ENCODE data around the gene NOTCH4.
"Not testable (repeated sequence)": the region's sequence is repeated elsewhere in the genome, so short reads cannot be mapped to it uniquely, and the experiment has no call there.

NOTCH4 gene

DNA sequence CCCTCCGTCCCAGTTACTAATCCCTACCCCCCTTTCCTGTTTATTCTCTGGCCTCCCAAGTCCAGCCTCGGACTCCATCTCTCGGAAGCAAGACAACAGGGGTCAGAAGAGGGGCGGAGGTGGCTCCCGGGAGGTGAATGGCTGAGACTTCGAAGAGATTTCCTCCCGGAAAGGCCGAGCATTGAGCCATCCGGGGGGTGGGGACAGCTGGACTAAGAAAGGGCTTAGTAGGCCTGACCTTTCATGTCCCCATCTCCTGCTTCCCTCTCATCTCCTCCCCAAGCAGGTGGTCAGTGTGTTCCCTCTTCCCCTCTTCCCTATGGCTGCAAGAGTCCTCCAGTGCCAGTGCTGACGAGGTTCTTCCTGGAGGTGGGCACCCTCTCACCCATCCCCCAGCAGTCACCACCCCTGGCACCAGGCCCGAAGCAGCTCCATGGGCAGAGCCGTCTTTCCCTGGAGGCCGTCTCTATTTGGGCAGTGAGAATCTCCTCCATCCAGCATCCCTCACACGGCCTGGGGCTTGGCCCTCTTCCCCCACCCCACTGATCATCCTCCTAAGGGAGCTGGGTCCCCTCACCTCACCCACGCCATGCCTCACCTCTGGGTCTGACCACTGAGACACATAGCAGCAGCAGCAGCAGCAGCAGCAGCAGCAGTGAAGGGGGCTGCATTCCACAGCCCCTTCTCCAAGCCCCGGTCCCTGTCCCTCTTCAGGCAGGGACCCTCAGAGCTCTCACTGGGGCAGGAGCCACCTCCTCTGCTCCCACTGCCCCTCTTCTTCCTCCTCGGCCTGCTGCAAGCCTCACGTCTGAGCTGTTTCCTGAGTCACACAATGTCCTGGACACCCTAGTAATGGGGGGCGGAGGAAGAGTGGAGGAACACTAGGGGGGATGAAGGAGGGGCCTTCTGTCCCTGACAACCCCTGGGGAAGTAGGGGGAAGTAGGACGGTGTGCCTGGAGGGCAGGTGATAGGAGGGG lies at the start of gene NOTCH4:
Gene NOTCH4 (minus strand): TSS at position 810 of the 978 bp plus-strand sequence. CDS start 139 bp downstream, at position 671.
- Histone ChIP-seq H3K4me3 (no peak within 1 kb of the TSS), H3K9me3 (no peaks in the 10 kb centered on the region), H3K4me1 (no peaks in the 10 kb centered on the region), H3K27me3 (ENCODE audit: low read depth) (peaks cover 8% of the 10 kb centered on the region), H3K36me3 (replicated peaks) (no peaks in the 10 kb centered on the region)
- DNase-seq (ENCODE audit: low spot score in 2 of 2), result no peak
- in situ Hi-C loops (cut with MboI; ENCODE audit: low sequenced_read_pairs), result no loop called here

DNA sequence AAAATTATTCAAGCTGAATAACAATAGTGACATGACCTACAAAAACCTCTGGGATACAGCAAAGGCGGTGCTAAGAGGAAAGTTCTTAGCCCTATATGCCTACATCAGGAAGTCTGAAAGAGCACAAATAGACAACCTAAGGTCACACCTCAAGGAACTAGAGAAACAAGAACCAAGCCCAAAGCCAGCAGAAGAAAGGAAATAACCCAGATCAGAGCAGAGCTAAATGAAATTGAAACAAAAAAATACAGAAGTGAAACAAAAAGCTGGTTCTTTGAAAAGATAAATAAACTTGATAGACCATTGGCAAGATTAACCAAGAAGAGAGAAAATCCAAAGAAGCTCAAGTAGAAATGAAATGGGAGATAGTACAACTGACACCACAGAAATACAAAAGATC lies 47.6 kb upstream of the NOTCH4 start:
- Histone ChIP-seq H3K4me3 (no peak overlapping the region), H3K4me1 (no peaks in the 10 kb centered on the region), H3K36me3 (replicated peaks) (no peaks in the 10 kb centered on the region), H3K27me3 (ENCODE audit: low read depth) (no peaks in the 10 kb centered on the region), H3K9me3 (peaks cover 2% of the 10 kb centered on the region; the same call in 1 of the 2 replicates)
- in situ Hi-C loops (cut with MboI; ENCODE audit: low sequenced_read_pairs), result no loop called here
- DNase-seq (ENCODE audit: low spot score in 2 of 2), result no peak

DNA sequence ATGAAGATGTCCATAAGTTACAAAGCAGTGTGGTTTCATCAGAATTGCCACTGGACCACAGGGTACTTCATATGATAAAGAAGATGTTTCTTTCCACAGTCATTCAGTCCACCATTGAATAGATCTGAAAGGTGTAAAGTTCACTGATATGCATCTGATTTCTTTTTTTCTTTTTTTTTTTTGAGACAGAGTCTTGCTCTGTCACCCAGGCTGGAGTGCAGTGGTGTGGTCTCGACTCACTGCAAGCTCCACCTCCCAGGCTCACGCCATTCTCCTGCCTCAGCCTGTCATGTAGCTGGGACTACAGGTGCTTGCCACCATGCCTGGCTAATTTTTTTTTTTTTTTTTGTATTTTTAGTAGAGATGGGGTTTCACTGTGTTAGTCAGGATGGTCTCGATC lies 44.6 kb upstream of the NOTCH4 start:
- H3K36me3 ChIP-seq (replicated peaks); DNase-seq (ENCODE audit: low spot score in 2 of 2); H3K27me3 ChIP-seq (ENCODE audit: low read depth); H3K4me3 ChIP-seq; H3K9me3 ChIP-seq; in situ Hi-C loops (cut with MboI; ENCODE audit: low sequenced_read_pairs); H3K4me1 ChIP-seq: not testable (repeated sequence)

DNA sequence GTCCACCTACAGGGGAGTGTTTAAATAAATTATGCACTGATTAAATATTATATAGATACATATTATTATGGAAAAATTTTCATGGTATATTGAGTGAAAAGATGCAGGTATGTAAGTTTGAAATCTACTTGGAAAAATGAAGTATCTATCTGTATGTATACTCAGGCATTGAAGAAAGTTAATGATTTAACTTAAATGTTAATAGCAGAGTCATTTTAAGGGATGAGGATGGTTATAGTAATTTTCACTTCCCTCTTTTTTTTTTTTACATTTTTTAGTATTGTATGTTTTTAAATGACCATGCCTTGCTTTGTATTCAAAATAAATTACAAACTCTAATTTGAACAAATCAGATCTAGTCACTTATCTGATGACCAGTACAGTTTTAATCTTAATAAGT lies 43.2 kb upstream of the NOTCH4 start:
- H3K4me1 ChIP-seq, result no peaks in the 10 kb centered on the region
- DNase-seq (ENCODE audit: low spot score in 2 of 2), result no peak
- no peaks in the 10 kb centered on the region for H3K36me3 ChIP-seq (replicated peaks)
- no peaks in the 10 kb centered on the region for H3K27me3 ChIP-seq (ENCODE audit: low read depth)
- 0 out of 2 replicates have a peak, but pooled peaks cover 2% of the 10 kb centered on the region for H3K9me3 ChIP-seq
- in situ Hi-C loops (cut with MboI; ENCODE audit: low sequenced_read_pairs), result no loop called here
- no peak overlapping the region for H3K4me3 ChIP-seq

DNA sequence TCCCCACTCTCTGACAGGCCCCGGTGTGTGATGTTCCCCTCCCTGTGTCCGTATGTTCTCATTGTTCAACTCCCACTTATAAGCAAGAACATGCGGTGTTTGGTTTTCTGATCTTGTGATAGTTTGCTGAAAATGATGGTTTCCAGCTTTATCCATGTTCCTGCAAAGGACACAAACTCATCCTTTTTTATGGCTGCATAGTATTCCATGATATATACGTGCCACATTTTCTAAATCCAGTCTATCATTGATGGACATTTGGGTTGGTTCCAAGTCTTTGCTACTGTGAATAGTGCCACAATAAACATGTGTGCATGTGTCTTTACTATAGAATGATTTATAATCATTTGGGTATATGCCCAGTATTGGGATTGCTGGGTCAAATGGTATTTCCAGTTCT lies 33.4 kb upstream of the NOTCH4 start:
- H3K4me3 ChIP-seq; H3K4me1 ChIP-seq; in situ Hi-C loops (cut with MboI; ENCODE audit: low sequenced_read_pairs); DNase-seq (ENCODE audit: low spot score in 2 of 2); H3K36me3 ChIP-seq (replicated peaks); H3K27me3 ChIP-seq (ENCODE audit: low read depth); H3K9me3 ChIP-seq: not testable (repeated sequence)

DNA sequence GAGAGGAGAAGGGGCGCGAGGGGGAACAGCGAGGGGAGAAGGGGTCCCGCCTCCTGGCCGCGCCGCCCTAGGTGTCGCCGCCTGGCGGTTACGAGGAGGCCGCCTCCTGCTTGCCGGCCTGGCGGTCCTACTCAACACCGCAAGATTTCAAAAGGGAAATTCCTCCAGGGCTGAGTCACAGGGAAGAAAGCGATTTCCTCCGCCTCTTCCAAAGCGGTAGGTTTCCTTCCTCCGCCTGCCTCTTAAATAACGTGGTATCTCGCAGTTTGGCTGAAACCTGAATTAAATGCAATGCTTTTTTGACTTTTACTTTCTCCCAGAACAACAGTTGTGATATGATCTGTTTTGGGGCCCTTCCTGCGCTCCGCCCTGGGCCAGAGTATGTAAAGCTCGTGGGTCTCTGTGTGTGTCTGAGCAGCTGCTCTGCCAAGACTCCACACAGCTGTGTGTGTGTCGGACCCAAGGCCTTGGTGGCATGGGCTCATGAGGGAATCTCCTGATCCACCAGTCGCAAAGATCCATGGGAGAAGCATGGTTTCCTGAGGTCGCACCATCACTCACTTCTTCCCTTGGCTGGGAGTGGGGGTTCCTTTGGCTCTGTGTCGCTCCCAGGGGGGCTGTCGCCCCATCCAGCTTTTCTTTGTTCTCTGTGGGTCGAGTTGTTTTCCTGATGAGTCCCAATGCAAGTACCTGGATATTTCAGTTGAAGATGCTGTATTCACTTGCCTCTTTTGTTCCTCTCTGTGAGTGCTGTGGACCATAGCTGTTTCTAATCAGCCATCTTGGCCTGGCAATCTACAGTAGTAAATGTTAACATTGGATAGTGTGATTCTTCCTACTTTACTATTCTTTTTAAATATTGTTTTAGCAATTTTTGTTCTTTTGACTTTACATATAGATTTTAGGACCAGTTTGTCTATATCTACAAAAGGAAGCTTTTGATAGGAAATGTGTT lies 31.6 kb upstream of the NOTCH4 start:
- peak; percentile 61 to 75 for DNase-seq (ENCODE audit: low spot score in 2 of 2)
- H3K27me3 ChIP-seq (ENCODE audit: low read depth), result peaks cover 3% of the 10 kb centered on the region; the same call in 1 of the 2 replicates
- H3K36me3 ChIP-seq (replicated peaks), result no peaks in the 10 kb centered on the region
- peaks cover 6% of the 10 kb centered on the region for H3K4me1 ChIP-seq
- no peak overlapping the region for H3K4me3 ChIP-seq
- no peaks in the 10 kb centered on the region for H3K9me3 ChIP-seq
- in situ Hi-C loops (cut with MboI; ENCODE audit: low sequenced_read_pairs), result no loop called here

DNA sequence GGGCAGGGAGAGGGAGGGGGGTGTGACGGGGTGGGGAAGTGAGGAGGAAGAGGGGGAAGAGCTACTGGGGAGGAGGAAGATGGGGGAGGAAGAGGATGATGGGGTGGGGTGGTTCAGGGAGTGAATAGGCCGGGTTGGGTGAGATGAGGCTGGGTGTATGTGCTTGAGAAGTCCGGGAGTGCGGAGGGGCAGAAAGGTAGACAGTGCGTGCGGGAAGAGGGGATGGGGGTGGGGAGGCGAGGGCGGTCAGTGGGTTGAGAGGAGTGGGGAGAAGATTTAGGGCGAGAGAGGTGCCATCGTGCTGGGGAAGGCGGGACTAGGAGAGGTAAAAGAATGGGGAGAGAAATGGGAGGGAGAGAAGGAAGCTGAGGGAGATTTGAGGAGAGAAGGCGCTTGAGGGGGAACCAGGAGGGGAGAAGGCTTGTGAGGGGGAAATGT lies 30.9 kb upstream of the NOTCH4 start:
- Histone ChIP-seq H3K36me3 (replicated peaks) (no peaks in the 10 kb centered on the region), H3K4me3 (no peak overlapping the region), H3K9me3 (no peaks in the 10 kb centered on the region), H3K4me1 (peaks cover 6% of the 10 kb centered on the region), H3K27me3 (ENCODE audit: low read depth) (no peaks in the 10 kb centered on the region)
- no peak for DNase-seq (ENCODE audit: low spot score in 2 of 2)
- in situ Hi-C loops (cut with MboI; ENCODE audit: low sequenced_read_pairs), result no loop called here

DNA sequence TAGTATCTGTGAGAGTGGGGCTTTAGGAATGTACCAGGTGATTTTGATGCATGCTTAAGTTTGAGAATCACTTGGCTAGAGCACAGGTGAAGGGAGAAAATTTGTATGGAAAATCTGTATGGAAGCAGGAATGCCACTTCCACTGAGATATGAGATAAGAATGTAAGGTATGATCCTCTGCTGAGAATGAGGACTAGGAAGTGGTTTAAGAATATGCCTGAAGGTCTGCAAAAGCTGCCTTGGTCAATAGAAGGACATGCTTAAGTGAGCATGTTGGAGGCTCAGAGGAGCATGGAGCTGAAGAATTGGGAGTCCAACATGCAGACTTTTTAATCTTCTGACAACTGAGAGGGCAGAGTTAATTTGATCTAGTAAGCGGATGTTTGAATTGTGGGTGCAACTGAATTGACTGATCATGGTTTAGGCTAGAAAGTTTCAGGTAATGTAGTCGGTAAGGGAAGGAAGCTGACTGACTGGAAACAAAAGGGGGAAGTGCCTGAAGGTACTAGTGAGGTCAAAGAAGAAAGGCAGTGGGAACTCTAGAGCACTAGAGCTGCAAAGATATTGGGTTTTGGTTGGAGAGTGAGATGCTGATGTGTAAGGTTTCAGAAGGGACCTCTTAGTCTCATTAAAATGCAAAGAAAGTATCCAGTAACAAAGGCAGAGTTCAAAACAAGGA lies 28.6 kb upstream of the NOTCH4 start:
- H3K36me3 ChIP-seq (replicated peaks), result no peaks in the 10 kb centered on the region
- DNase-seq (ENCODE audit: low spot score in 2 of 2), result no peak
- no peaks in the 10 kb centered on the region for H3K27me3 ChIP-seq (ENCODE audit: low read depth)
- in situ Hi-C loops (cut with MboI; ENCODE audit: low sequenced_read_pairs), result no loop called here
- no peak overlapping the region for H3K4me3 ChIP-seq
- 0 out of 2 replicates have a peak, but pooled peaks cover 2% of the 10 kb centered on the region for H3K9me3 ChIP-seq
- H3K4me1 ChIP-seq, result peaks cover 6% of the 10 kb centered on the region

DNA sequence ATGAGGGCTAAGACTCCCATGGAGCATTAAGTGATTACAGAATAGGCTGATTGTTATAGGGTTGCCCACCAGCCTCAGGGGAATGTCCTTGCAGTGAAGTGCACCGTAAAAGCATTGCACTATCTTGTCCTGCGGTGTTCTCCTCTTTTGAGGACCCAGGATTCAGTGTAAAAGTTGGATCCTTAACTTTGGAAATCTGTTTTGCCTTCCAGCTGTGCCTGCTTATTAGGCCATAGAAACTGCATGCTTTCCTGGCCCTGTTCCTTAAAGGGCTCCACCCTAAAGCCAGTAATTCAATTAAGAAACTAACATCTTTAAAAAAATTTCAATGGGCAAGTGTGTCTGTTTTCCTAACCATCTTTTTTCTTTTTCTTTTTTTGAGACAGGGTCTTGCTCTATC lies 25.4 kb upstream of the NOTCH4 start:
- no peak for DNase-seq (ENCODE audit: low spot score in 2 of 2)
- in situ Hi-C loops (cut with MboI; ENCODE audit: low sequenced_read_pairs), result loop anchor here (25.0 kb wide), 1 partner anchor 538 kb away; no protein-coding TSS in a partner anchor
- Histone ChIP-seq H3K4me1 (no peaks in the 10 kb centered on the region), H3K4me3 (no peak overlapping the region), H3K27me3 (ENCODE audit: low read depth) (no peaks in the 10 kb centered on the region), H3K9me3 (0 out of 2 replicates have a peak, but pooled peaks cover 2% of the 10 kb centered on the region), H3K36me3 (replicated peaks) (no peaks in the 10 kb centered on the region)

DNA sequence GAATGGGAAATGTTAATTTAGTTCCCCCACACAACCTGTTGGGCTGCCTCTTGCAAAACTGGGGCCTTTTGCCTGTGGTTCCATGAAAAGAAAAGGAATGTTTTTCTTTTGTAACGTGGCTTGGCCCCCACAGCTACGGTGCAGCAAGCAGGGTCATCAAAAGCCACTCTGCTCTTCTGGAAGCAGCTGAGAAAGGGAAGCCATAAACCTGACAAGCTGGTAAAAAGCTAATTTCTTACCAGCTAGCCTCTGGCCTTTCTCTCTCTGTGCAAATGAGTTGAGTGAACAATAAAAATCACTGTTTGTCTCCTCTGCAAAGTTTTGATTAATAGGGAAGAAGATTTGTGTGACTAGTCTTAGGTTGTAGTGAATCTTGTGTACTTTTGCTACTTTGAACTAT lies 23.5 kb upstream of the NOTCH4 start:
- in situ Hi-C loops (cut with MboI; ENCODE audit: low sequenced_read_pairs), result loop anchor here (25.0 kb wide), 1 partner anchor 540 kb away; no protein-coding TSS in a partner anchor
- H3K4me1 ChIP-seq, result no peaks in the 10 kb centered on the region
- no peak for DNase-seq (ENCODE audit: low spot score in 2 of 2)

DNA sequence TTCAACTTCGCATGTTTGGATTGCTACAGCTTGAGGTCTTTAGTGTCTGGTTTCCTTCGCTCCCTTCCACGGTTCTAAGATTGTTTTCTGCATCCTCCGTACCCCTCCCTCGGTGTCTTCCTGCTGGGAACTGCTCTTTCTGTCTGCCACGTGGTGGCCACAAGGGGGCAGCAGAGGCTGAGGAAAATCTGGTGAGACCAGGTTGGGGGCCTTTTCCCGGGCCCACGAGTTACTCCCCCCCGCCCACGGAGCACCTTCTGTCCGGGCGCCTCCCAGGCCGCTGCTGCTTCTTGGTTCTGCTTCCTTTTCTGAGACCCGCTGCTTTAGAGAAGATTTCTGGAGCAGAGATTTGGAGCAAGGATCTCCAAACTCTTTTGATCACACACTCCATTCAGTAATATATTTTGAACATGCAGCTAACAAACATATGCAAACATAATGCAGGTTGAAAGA lies 21.1 kb upstream of the NOTCH4 start:
- no peaks in the 10 kb centered on the region for H3K36me3 ChIP-seq (replicated peaks)
- no peak overlapping the region for H3K4me3 ChIP-seq
- H3K9me3 ChIP-seq, result 0 out of 2 replicates have a peak, but pooled peaks cover 2% of the 10 kb centered on the region
- peak; percentile 53 to 90 for DNase-seq (ENCODE audit: low spot score in 2 of 2)
- H3K4me1 ChIP-seq, result no peaks in the 10 kb centered on the region
- H3K27me3 ChIP-seq (ENCODE audit: low read depth), result no peaks in the 10 kb centered on the region
- in situ Hi-C loops (cut with MboI; ENCODE audit: low sequenced_read_pairs), result loop anchor here (5.0 to 25.0 kb wide), 2 partner anchors 167 to 542 kb away; no protein-coding TSS in a partner anchor

More for the DNA sequence above, 23.5 kb upstream of the NOTCH4 start:
- Histone ChIP-seq H3K4me3 (no peak overlapping the region), H3K9me3 (0 out of 2 replicates have a peak, but pooled peaks cover 2% of the 10 kb centered on the region), H3K36me3 (replicated peaks) (no peaks in the 10 kb centered on the region), H3K27me3 (ENCODE audit: low read depth) (no peaks in the 10 kb centered on the region)

DNA sequence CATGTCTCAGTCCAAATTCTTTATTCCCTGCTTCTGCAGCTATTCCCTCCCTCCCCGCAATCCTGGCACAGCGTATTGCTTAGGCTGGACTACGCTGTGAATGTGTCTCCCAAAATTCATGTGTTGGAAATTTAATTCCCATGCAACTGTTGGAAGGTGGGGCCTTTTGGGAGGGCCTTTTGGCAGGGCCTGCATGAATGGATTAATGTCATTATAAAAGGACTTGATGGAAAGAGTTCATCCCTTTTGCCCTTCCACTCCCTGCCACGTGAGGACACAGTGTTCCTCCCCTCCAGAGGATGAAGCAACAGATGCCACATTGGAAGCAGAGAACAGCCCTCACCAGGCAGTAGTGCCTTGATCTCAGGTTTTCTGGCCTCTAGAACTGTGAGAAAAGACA lies 20.4 kb upstream of the NOTCH4 start:
- in situ Hi-C loops (cut with MboI; ENCODE audit: low sequenced_read_pairs), result loop anchor here (5.0 to 25.0 kb wide), 2 partner anchors 168 to 543 kb away; no protein-coding TSS in a partner anchor
- Histone ChIP-seq H3K27me3 (ENCODE audit: low read depth) (no peaks in the 10 kb centered on the region), H3K4me1 (no peaks in the 10 kb centered on the region), H3K9me3 (0 out of 2 replicates have a peak, but pooled peaks cover under 1% of the 10 kb centered on the region), H3K4me3 (no peak overlapping the region), H3K36me3 (replicated peaks) (no peaks in the 10 kb centered on the region)
- DNase-seq (ENCODE audit: low spot score in 2 of 2), result no peak
